ENCODE measurements around the gene MYH15. TPM values are rescaled to one million over a fixed set of nuclear protein-coding genes. Genes with fewer than 3 reads are reported as not detected.

The MYH15 gene
- total and polyA plus RNA-seq, 10 of the 15 experiments (the other 5 are each of a cell fraction or from before 2014, with no cell fraction given) = 0.05 to 0.27 (median 0.09) TPM; not detected in 1

DNA sequence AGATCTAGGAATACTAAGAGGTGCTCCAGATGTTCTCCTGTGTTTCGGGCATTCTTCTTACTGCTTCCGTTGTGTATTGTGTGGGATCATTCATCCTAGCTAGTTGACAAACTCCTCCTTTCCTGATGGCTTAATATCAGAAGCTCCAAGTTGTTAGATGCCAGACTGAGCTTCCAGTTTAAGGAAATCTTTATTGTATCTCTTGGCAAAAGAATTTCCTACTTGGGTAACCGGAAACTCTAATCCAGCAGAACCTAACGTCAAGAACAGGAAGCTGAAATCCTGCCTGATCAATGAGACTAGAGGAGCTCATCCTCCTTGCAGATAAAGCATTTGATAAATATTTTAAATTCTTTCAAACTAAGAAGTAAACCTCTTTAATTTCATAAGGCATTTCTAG is 27.7 kb upstream of the MYH15 start (continued):
- TF ChIP-seq, protein P1, sequence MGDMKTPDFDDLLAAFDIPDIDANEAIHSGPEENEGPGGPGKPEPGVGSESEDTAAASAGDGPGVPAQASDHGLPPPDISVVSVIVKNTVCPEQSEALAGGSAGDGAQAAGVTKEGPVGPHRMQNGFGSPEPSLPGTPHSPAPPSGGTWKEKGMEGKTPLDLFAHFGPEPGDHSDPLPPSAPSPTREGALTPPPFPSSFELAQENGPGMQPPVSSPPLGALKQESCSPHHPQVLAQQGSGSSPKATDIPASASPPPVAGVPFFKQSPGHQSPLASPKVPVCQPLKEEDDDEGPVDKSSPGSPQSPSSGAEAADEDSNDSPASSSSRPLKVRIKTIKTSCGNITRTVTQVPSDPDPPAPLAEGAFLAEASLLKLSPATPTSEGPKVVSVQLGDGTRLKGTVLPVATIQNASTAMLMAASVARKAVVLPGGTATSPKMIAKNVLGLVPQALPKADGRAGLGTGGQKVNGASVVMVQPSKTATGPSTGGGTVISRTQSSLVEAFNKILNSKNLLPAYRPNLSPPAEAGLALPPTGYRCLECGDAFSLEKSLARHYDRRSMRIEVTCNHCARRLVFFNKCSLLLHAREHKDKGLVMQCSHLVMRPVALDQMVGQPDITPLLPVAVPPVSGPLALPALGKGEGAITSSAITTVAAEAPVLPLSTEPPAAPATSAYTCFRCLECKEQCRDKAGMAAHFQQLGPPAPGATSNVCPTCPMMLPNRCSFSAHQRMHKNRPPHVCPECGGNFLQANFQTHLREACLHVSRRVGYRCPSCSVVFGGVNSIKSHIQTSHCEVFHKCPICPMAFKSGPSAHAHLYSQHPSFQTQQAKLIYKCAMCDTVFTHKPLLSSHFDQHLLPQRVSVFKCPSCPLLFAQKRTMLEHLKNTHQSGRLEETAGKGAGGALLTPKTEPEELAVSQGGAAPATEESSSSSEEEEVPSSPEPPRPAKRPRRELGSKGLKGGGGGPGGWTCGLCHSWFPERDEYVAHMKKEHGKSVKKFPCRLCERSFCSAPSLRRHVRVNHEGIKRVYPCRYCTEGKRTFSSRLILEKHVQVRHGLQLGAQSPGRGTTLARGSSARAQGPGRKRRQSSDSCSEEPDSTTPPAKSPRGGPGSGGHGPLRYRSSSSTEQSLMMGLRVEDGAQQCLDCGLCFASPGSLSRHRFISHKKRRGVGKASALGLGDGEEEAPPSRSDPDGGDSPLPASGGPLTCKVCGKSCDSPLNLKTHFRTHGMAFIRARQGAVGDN (IDR thresholded peaks at IDR 0.05) = no peak

DNA sequence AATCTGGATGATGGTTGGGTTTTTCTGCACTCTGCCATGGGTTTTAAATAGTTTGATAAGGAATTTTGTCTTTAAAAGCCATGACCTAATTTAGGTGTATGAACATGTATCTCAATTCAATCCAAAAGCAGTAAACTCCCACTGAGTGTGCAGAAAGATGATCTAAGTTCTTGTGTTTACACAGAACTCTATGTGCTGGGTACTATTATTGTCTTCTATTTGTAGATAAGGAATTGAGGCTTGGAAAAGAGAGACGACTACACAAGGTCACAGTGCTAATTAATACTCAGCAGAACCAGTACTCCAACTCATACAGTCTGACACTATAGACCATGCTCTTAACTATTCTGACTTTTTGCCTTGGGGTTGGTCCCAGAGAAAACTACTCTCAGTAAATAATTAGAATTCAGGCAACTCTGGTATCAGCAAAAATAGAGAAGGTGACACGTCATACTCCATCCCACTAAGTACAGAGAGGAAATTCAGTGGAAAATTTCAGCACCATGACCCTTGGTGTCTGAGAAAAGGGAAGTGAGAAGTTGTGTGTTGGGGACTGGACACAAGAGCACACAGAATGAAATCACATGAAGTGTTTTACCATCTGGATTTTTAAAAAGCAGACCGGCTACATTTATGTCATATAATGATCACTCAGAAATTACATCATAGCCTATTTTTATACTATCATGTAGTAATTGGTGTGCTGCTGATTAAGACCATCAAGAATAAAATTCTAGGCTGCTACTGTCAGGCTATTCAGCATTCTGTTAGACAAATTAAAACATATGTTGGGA is 18.3 kb upstream of the MYH15 start:
- intact Hi-C loops (cut with micrococcal nuclease; ENCODE audit: unreplicated experiment) = no loop called here
- SMC1A ChIA-PET (ENCODE audit: uncharacterized antibody, unreplicated experiment) = no interaction called here
- Histone ChIP-seq H3K4me2 (ENCODE audit: control insufficient read depth, insufficient read depth) (no peak overlapping the region), H3K4me1 (ENCODE audit: control insufficient read depth, insufficient read depth, low read length) (peaks cover 3% of the 10 kb centered on the region; the same call in 1 of the 2 replicates), H3K9me3 (replicated peaks; ENCODE audit: control insufficient read depth, insufficient read depth, low read length) (no peaks in the 10 kb centered on the region), H3K4me3 (no peak overlapping the region), H3K27ac (ENCODE audit: control insufficient read depth, insufficient read depth) (no peak overlapping the region), H3K79me2 (ENCODE audit: control insufficient read depth, insufficient read depth, low read length) (no peaks in the 10 kb centered on the region), H3K9ac (ENCODE audit: control insufficient read depth, insufficient read depth, low read length) (no peak overlapping the region), H3K27me3 (replicated peaks in 1 of 2; ENCODE audit: control insufficient read depth in 2 of 2, insufficient read depth in 2 of 2, low read length in 1 of 2) (no peaks in the 10 kb centered on the region), H4K20me1 (ENCODE audit: control insufficient read depth, insufficient read depth) (no peaks in the 10 kb centered on the region), H2AFZ (ENCODE audit: control insufficient read depth, low read depth, low read length) (no peak overlapping the region), H3K36me3 (ENCODE audit: control insufficient read depth in 2 of 2, insufficient read depth in 2 of 2, low read length in 1 of 2) (no peaks in the 10 kb centered on the region)
- DNase-seq (ENCODE audit: low read depth, low spot score) (peak; percentile 39), FAIRE-seq (peak; percentile 73), ATAC-seq (peak; percentile 94)
- in situ Hi-C loops (cut with MboI) = no loop called here
- WGBS (ENCODE audit: insufficient coverage, insufficient replicate concordance, low lambda C conversion rate, missing lambda C conversion rate) = 0% methylated on average over 3 of the region's 3 CpGs
- BruUV-seq (replicated peaks) = no TSS peak
- POLR2A ChIA-PET = no interaction called here
- CTCF ChIA-PET = no interaction called here
- RAD21 ChIA-PET (ENCODE audit: unreplicated experiment) = no interaction called here
- TF ChIP-seq MXI1 (IDR thresholded peaks at IDR 0.05; ENCODE audit: low read depth, low read length) (no peak), ZNF384 (IDR thresholded peaks at IDR 0.05; ENCODE audit: borderline replicate concordance, low read depth, low read length) (no peak), MTA2 (IDR thresholded peaks at IDR 0.05; ENCODE audit: low read depth) (peak; percentile 66; the same call in 1 of the 2 replicates), NBN (IDR thresholded peaks at IDR 0.05) (0 out of 2 replicates have a peak, but pooled peaks have one; percentile 24), TCF7 (IDR thresholded peaks at IDR 0.05; ENCODE audit: borderline replicate concordance) (no peak), SP1 (IDR thresholded peaks at IDR 0.05; ENCODE audit: low read depth, low read length) (no peak), CREM (IDR thresholded peaks at IDR 0.05; ENCODE audit: low read depth) (peak; percentile 11; the same call in 1 of the 2 replicates), HDAC2 (IDR thresholded peaks at IDR 0.05) (no peak), MYB (IDR thresholded peaks at IDR 0.05; ENCODE audit: borderline replicate concordance, low read depth, low read length) (no peak), NR2F1 (conservative IDR thresholded peaks at IDR 0.05) (peak; percentile 80)
- TF ChIP-seq, protein P2, sequence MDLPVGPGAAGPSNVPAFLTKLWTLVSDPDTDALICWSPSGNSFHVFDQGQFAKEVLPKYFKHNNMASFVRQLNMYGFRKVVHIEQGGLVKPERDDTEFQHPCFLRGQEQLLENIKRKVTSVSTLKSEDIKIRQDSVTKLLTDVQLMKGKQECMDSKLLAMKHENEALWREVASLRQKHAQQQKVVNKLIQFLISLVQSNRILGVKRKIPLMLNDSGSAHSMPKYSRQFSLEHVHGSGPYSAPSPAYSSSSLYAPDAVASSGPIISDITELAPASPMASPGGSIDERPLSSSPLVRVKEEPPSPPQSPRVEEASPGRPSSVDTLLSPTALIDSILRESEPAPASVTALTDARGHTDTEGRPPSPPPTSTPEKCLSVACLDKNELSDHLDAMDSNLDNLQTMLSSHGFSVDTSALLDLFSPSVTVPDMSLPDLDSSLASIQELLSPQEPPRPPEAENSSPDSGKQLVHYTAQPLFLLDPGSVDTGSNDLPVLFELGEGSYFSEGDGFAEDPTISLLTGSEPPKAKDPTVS (IDR thresholded peaks at IDR 0.05; ENCODE audit: low read depth, low read length) = no peak
- TF ChIP-seq, protein P3, sequence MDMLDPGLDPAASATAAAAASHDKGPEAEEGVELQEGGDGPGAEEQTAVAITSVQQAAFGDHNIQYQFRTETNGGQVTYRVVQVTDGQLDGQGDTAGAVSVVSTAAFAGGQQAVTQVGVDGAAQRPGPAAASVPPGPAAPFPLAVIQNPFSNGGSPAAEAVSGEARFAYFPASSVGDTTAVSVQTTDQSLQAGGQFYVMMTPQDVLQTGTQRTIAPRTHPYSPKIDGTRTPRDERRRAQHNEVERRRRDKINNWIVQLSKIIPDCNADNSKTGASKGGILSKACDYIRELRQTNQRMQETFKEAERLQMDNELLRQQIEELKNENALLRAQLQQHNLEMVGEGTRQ (IDR thresholded peaks at IDR 0.05; ENCODE audit: borderline replicate concordance, low read depth, low read length) = no peak

Measured in GM12878 (cell line).